Osteocyte (in vitro differentiated cells): Measurements from ENCODE around the gene TMEM217. TPM values are rescaled to one million over a fixed set of nuclear protein-coding genes. Genes with fewer than 3 reads are reported as not detected.
A peak's percentile ranks its signal among the peaks of the same experiment; 100 is the strongest.

Source experiments
- DNase-seq: peaks from one replicate; pipeline ENCODE4 v3.0.0; 2021; ENCODE audit warnings: mixed read lengths; ENCODE audit not compliant: unreplicated experiment; ENCODE audit errors: extremely low spot score
- H3K27ac Mint-ChIP-seq: one replicate; pipeline ENCODE4 v1.8.0; 2021; ENCODE audit warnings: mild to moderate bottlenecking, mixed read lengths; ENCODE audit not compliant: unreplicated experiment
- H3K27me3 Mint-ChIP-seq: one replicate; pipeline ENCODE4 v1.8.0; 2021; ENCODE audit warnings: mixed read lengths; ENCODE audit not compliant: unreplicated experiment
- H3K36me3 Mint-ChIP-seq: one replicate; pipeline ENCODE4 v1.8.0; 2021; ENCODE audit warnings: mixed read lengths; ENCODE audit not compliant: unreplicated experiment
- H3K4me1 Mint-ChIP-seq: one replicate; pipeline ENCODE4 v1.8.0; 2021; ENCODE audit warnings: mixed read lengths; ENCODE audit not compliant: unreplicated experiment
- H3K4me3 Mint-ChIP-seq: one replicate; pipeline ENCODE4 v1.8.0; 2021; ENCODE audit warnings: mild to moderate bottlenecking, moderate library complexity, mixed read lengths; ENCODE audit not compliant: unreplicated experiment
- H3K9me3 Mint-ChIP-seq: one replicate; pipeline ENCODE4 v1.8.0; 2021; ENCODE audit warnings: mixed read lengths; ENCODE audit not compliant: unreplicated experiment
- total RNA-seq: library from RNA; stranded (reverse); gene quantifications from 2 replicates; pipeline ENCODE4 v1.2.1, GENCODE V29; 2021
- TF ChIP-seq, protein P1 (sequence below): fragments of 200-600 bp; sonication (generic); IDR thresholded peaks from 2 replicates; pipeline ENCODE4 v1.5.0; 2021; ENCODE audit warnings: antibody characterized with exemption, mild to moderate bottlenecking, moderate library complexity

Gene TMEM217
- total RNA-seq, 1 donor from 2014 or later: 3.5 TPM

GRCh38 chr6:37256692-37257319 lies 1.1 kb downstream of the TMEM217 start:
- peak overlapping the region; percentile 97 for H3K27ac Mint-ChIP-seq
- H3K36me3 Mint-ChIP-seq: no peaks in the 10 kb centered on the region
- H3K4me1 Mint-ChIP-seq: peaks cover 31% of the 10 kb centered on the region
- TF ChIP-seq, protein P1, sequence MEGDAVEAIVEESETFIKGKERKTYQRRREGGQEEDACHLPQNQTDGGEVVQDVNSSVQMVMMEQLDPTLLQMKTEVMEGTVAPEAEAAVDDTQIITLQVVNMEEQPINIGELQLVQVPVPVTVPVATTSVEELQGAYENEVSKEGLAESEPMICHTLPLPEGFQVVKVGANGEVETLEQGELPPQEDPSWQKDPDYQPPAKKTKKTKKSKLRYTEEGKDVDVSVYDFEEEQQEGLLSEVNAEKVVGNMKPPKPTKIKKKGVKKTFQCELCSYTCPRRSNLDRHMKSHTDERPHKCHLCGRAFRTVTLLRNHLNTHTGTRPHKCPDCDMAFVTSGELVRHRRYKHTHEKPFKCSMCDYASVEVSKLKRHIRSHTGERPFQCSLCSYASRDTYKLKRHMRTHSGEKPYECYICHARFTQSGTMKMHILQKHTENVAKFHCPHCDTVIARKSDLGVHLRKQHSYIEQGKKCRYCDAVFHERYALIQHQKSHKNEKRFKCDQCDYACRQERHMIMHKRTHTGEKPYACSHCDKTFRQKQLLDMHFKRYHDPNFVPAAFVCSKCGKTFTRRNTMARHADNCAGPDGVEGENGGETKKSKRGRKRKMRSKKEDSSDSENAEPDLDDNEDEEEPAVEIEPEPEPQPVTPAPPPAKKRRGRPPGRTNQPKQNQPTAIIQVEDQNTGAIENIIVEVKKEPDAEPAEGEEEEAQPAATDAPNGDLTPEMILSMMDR: no peak
- H3K4me3 Mint-ChIP-seq: peak overlapping the region; percentile 97
- H3K9me3 Mint-ChIP-seq: no peaks in the 10 kb centered on the region
- H3K27me3 Mint-ChIP-seq: no peaks in the 10 kb centered on the region
- no peak for DNase-seq

DNA sequence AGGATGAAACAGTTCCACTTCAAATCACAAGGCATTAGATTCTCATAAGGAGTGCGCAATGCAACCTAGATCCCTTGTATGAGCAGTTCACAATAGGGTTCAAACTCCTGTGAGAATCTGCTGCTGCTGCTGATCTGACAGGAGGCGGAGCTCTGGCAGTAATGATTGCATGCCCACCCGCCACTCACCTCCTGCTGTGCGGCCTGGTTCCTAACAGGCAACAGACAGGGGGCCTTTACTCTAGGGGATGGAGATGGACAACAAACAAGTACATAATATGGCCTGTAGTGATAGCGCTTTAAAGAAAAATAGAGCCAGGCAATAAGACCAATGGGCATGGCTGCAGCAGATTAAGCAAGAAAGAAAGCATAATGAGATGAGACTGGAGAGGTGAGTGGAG lies 3.1 kb downstream of the TMEM217 start:
- Mint-ChIP-seq H3K27ac (no peak overlapping the region), H3K36me3 (no peaks in the 10 kb centered on the region), H3K9me3 (peaks cover 10% of the 10 kb centered on the region), H3K27me3 (no peaks in the 10 kb centered on the region), H3K4me1 (peaks cover 34% of the 10 kb centered on the region), H3K4me3 (no peak overlapping the region)
- TF ChIP-seq, protein P1: no peak
- no peak for DNase-seq

DNA sequence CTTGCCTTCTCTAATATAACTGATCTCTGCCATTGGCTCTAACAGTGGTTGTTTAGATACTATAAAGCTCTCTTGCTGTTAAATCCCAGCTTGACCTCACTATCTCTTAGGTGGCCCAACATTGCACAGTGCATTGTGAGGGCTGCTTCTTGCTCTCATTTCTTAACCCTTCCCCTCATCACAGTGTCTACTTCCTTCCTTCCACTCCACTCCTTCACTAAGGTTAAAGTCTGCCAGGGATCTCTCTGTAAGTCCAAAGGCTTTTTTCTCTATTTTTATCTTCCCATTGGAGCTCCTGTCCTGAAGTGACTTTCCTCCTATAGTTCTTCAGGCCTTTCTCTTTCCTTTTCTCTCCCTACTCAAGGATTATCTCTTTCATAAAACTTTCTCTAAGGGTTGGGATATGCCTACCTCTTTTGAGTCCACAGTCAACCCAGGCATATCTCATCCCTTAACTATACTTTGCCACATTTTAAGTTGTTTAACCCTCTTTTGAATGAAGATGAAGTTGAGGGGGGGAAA lies 4.4 kb downstream of the TMEM217 start:
- Mint-ChIP-seq H3K4me1 (peaks cover 21% of the 10 kb centered on the region), H3K9me3 (peaks cover 10% of the 10 kb centered on the region), H3K36me3 (no peaks in the 10 kb centered on the region), H3K4me3 (no peak overlapping the region), H3K27ac (no peak overlapping the region), H3K27me3 (no peaks in the 10 kb centered on the region)
- TF ChIP-seq, protein P1: no peak
- no peak for DNase-seq

- peak overlapping the region; percentile 59 for H3K27ac Mint-ChIP-seq
- no peaks in the 10 kb centered on the region for H3K36me3 Mint-ChIP-seq
- TF ChIP-seq, protein P1: no peak
- DNase-seq: no peak
- H3K4me1 Mint-ChIP-seq: peaks cover 18% of the 10 kb centered on the region
- no peak overlapping the region for H3K4me3 Mint-ChIP-seq
- peaks cover 10% of the 10 kb centered on the region for H3K9me3 Mint-ChIP-seq
- H3K27me3 Mint-ChIP-seq: no peaks in the 10 kb centered on the region
Observed at GRCh38 chr6:37251211-37251780, 6.6 kb downstream of the TMEM217 start.
